Left ventricle myocardium inferior (tissue), 1 donor: ENCODE data around the gene APCDD1L. TPM values are rescaled to one million over a fixed set of nuclear protein-coding genes. Genes with fewer than 3 reads are reported as not detected.

Experiments used
- DNase-seq: peaks from one replicate; pipeline ENCODE4 v3.0.0-alpha.2; 2020
- H3K27ac ChIP-seq: fragments of 200-600 bp; replicated peaks from 2 replicates; pipeline ENCODE4 v1.8.0; 2021
- H3K27me3 ChIP-seq: fragments of 200-600 bp; 2 replicates; pipeline ENCODE4 v1.8.0; 2021; ENCODE audit warnings: low read depth
- H3K36me3 ChIP-seq: fragments of 200-600 bp; 2 replicates; pipeline ENCODE4 v1.8.0; 2021
- H3K4me1 ChIP-seq: fragments of 200-600 bp; 2 replicates; pipeline ENCODE4 v1.8.0; 2021
- H3K4me3 ChIP-seq: fragments of 200-600 bp; 2 replicates; pipeline ENCODE4 v1.8.0; 2021; ENCODE audit warnings: mild to moderate bottlenecking, moderate library complexity
- H3K9me3 ChIP-seq: fragments of 200-600 bp; replicated peaks from 2 replicates; pipeline ENCODE4 v1.8.0; 2021
- intact Hi-C: fragments of 100-400 bp; cut with micrococcal nuclease; formaldehyde crosslinking; loops from one replicate; pipeline ENCODE4 v1.11.0; 2022
- total RNA-seq: library from RNA; stranded (reverse); fragmentation: NEBNext Ultra II Directional; extraction: Animal tissue kit (Norgen Biotek cat#: 25700); gene quantifications from one replicate; pipeline ENCODE4 v1.2.1, GENCODE V29; 2021
- TF ChIP-seq, protein P1 (sequence below): fragments of 200-600 bp; IDR thresholded peaks from 2 replicates; pipeline ENCODE4 v1.8.0; 2021; ENCODE audit warnings: antibody characterized with exemption, mild to moderate bottlenecking, borderline replicate concordance
- donor health status: DM: no; HTN: yes; CAD: no; lungs with severe emphysema.

The APCDD1L gene
- total RNA-seq, 1 donor from 2014 or later = 0.91 TPM

- no peak overlapping the region for H3K4me3 ChIP-seq
- intact Hi-C loops = no loop called here
- H3K9me3 ChIP-seq = peaks cover 50% of the 10 kb centered on the region
- no peaks in the 10 kb centered on the region for H3K27me3 ChIP-seq
- no peak overlapping the region for H3K27ac ChIP-seq
- no peaks in the 10 kb centered on the region for H3K36me3 ChIP-seq
- H3K4me1 ChIP-seq = no peaks in the 10 kb centered on the region
- DNase-seq = no peak
- TF ChIP-seq, protein P1, sequence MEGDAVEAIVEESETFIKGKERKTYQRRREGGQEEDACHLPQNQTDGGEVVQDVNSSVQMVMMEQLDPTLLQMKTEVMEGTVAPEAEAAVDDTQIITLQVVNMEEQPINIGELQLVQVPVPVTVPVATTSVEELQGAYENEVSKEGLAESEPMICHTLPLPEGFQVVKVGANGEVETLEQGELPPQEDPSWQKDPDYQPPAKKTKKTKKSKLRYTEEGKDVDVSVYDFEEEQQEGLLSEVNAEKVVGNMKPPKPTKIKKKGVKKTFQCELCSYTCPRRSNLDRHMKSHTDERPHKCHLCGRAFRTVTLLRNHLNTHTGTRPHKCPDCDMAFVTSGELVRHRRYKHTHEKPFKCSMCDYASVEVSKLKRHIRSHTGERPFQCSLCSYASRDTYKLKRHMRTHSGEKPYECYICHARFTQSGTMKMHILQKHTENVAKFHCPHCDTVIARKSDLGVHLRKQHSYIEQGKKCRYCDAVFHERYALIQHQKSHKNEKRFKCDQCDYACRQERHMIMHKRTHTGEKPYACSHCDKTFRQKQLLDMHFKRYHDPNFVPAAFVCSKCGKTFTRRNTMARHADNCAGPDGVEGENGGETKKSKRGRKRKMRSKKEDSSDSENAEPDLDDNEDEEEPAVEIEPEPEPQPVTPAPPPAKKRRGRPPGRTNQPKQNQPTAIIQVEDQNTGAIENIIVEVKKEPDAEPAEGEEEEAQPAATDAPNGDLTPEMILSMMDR = no peak
Observed at GRCh38 chr20:58485393-58485792, 29.8 kb downstream of the APCDD1L start.

- Histone ChIP-seq H3K27me3 (no peaks in the 10 kb centered on the region), H3K9me3 (peaks cover 40% of the 10 kb centered on the region), H3K4me3 (no peak overlapping the region), H3K36me3 (no peaks in the 10 kb centered on the region), H3K4me1 (no peaks in the 10 kb centered on the region), H3K27ac (no peak overlapping the region)
- TF ChIP-seq, protein P1 = no peak
- intact Hi-C loops = no loop called here
- DNase-seq = no peak
Observed at GRCh38 chr20:58483470-58483869, 31.7 kb downstream of the APCDD1L start.

- Histone ChIP-seq H3K27ac (no peak overlapping the region), H3K36me3 (no peaks in the 10 kb centered on the region), H3K4me3 (no peak overlapping the region), H3K9me3 (peaks cover 43% of the 10 kb centered on the region), H3K4me1 (no peaks in the 10 kb centered on the region), H3K27me3 (no peaks in the 10 kb centered on the region)
- TF ChIP-seq, protein P1 = no peak
- DNase-seq = no peak
- intact Hi-C loops = no loop called here
Observed at GRCh38 chr20:58483051-58483450, 32.1 kb downstream of the APCDD1L start.

GRCh38 chr20:58482416-58482815 is 32.8 kb downstream of the APCDD1L start:
- Histone ChIP-seq H3K4me3 (no peak overlapping the region), H3K27ac (no peak overlapping the region), H3K4me1 (no peaks in the 10 kb centered on the region), H3K27me3 (no peaks in the 10 kb centered on the region), H3K36me3 (no peaks in the 10 kb centered on the region), H3K9me3 (peaks cover 45% of the 10 kb centered on the region)
- intact Hi-C loops = no loop called here
- no peak for DNase-seq
- TF ChIP-seq, protein P1 = no peak

DNA sequence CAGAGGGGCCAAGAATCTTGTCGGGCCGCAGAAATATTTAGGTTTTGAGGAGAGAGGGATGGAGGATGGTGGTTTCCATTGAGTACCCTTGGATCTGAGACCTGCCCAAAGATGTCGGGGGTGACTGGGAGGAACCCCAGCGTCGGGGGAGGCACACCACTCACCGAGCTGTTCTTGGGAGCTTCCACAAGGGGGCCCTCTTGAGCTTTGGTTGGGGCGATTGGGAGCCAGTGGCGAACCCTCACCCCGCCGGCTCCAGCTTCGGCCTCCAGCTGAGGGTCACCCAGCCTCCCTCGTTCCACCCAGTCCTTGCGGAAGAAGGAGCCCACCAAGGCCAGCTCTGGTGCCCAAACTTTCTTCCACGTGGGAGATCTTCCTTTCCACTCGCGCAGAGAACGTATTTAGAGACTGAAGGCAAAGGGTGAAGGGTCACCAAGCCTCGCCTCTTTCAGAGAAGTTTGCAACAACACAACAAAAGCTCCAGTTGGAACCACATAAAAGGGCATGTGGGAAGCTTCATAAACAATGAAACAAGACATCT is 33.6 kb downstream of the APCDD1L start:
- H3K36me3 ChIP-seq = no peaks in the 10 kb centered on the region
- H3K27ac ChIP-seq = peak overlapping the region; percentile 44
- no peaks in the 10 kb centered on the region for H3K27me3 ChIP-seq
- TF ChIP-seq, protein P1 = peak; percentile 49
- intact Hi-C loops = no loop called here
- no peaks in the 10 kb centered on the region for H3K4me1 ChIP-seq
- H3K9me3 ChIP-seq = peaks cover 45% of the 10 kb centered on the region
- DNase-seq = no peak
- no peak overlapping the region for H3K4me3 ChIP-seq
